ACHN (cell line): ENCODE results near the gene MINDY4.

Source experiments
- DNase-seq: peaks from one replicate; pipeline ENCODE4 v3.0.0-alpha.2; 2015
- in situ Hi-C: cut with HindIII; loops from 2 replicates; pipeline ENCODE4 v1.10.0; 2017; ENCODE audit warnings: low sequenced_read_pairs, low pct_ligation_motif_present, low pct_unique_long_range_greater_than_20kb

Gene MINDY4

GRCh38 chr7:30900803-30901362 is 129.7 kb downstream of the MINDY4 start:
- DNase-seq = no peak
- in situ Hi-C loops = no loop called here

- no peak for DNase-seq
- in situ Hi-C loops = no loop called here
These were observed 130.6 kb downstream of the MINDY4 start for GRCh38 chr7:30901856-30902255.

GRCh38 chr7:30902466-30902865 is 131.2 kb downstream of the MINDY4 start:
- in situ Hi-C loops = no loop called here
- no peak for DNase-seq

GRCh38 chr7:30903146-30903545 is 131.9 kb downstream of the MINDY4 start:
- in situ Hi-C loops = no loop called here
- DNase-seq = no peak

GRCh38 chr7:30904561-30904960 is 133.3 kb downstream of the MINDY4 start:
- DNase-seq = no peak

GRCh38 chr7:30905078-30906012 is 134.1 kb downstream of the MINDY4 start:
- no peak for DNase-seq
- in situ Hi-C loops = no loop called here

More at GRCh38 chr7:30904561-30904960, 133.3 kb downstream of the MINDY4 start:
- in situ Hi-C loops = no loop called here

- in situ Hi-C loops = no loop called here
- DNase-seq = no peak
These were observed 134.8 kb downstream of the MINDY4 start for GRCh38 chr7:30906014-30906413.

GRCh38 chr7:30906515-30907240 is 135.5 kb downstream of the MINDY4 start:
- in situ Hi-C loops = no loop called here
- no peak for DNase-seq

- in situ Hi-C loops = no loop called here
- DNase-seq = no peak
These were observed 136.5 kb downstream of the MINDY4 start for GRCh38 chr7:30907527-30908267.

- DNase-seq = no peak
- in situ Hi-C loops = no loop called here
These were observed 137.5 kb downstream of the MINDY4 start for GRCh38 chr7:30908681-30909080.

GRCh38 chr7:30909431-30909830 is 138.2 kb downstream of the MINDY4 start:
- no peak for DNase-seq
- in situ Hi-C loops = no loop called here

- no peak for DNase-seq
- in situ Hi-C loops = no loop called here
These were observed 139.3 kb downstream of the MINDY4 start for GRCh38 chr7:30910411-30911073.

- in situ Hi-C loops = no loop called here
- no peak for DNase-seq
These were observed 139.9 kb downstream of the MINDY4 start for GRCh38 chr7:30911133-30911532.

- in situ Hi-C loops = no loop called here
- no peak for DNase-seq
These were observed 140.3 kb downstream of the MINDY4 start, which contains the start of gene AQP1 for GRCh38 chr7:30911561-30911969. TSS of gene AQP1 (plus strand) at chr7:30911853. CDS start at chr7:30911910, 57 bp downstream.

- no peak for DNase-seq
- in situ Hi-C loops = no loop called here
These were observed 141.0 kb downstream of the MINDY4 start for GRCh38 chr7:30912021-30912730.

- in situ Hi-C loops = no loop called here
These were observed 141.4 kb downstream of the MINDY4 start for GRCh38 chr7:30912731-30912985.

GRCh38 chr7:30912986-30913811 is 142.0 kb downstream of the MINDY4 start:
- in situ Hi-C loops = no loop called here
- DNase-seq = no peak

More at GRCh38 chr7:30912731-30912985, 141.4 kb downstream of the MINDY4 start:
- DNase-seq = no peak
